PC-9 (cell line): ENCODE measurements around the gene GFAP.

ENCODE experiments used
- CTCF ChIP-seq: fragments of 200-600 bp; sonication (generic); conservative IDR thresholded peaks from 2 replicates; pipeline ENCODE4 v1.6.1; 2017; ENCODE audit warnings: mixed run types, antibody characterized with exemption, mild to moderate bottlenecking, moderate library complexity
- EZH2 ChIP-seq: fragments of 200-600 bp; sonication (generic); IDR thresholded peaks from 2 replicates; pipeline ENCODE4 v1.8.0; 2017; ENCODE audit warnings: antibody characterized with exemption, low read depth

- TF ChIP-seq CTCF (no peak), EZH2 (no peak)
Observed at GRCh38 chr17:44960691-44961090, 45.4 kb upstream of the GFAP start.
